ENCODE measurements around the gene NEBL.

DNA sequence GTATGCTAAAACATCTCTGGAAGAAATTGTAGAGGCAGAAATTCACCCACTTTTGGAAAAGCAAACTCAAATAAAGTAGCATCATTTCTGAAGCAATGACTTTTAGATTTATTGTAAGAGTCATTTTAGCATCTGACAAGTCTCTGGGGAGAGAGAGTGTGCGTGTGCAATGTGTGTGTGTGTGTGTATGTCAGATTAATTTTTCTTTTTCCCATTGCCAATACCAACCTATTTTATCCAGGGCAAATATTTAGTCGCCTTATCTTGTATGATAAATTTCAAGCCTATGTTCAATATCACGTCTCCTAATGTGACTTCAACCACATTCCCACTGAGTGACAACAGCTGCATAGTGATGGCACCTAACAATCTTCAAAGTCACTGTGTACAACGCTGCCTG lies 101.7 kb downstream of the NEBL start:
- TF ChIP-seq, protein P1, sequence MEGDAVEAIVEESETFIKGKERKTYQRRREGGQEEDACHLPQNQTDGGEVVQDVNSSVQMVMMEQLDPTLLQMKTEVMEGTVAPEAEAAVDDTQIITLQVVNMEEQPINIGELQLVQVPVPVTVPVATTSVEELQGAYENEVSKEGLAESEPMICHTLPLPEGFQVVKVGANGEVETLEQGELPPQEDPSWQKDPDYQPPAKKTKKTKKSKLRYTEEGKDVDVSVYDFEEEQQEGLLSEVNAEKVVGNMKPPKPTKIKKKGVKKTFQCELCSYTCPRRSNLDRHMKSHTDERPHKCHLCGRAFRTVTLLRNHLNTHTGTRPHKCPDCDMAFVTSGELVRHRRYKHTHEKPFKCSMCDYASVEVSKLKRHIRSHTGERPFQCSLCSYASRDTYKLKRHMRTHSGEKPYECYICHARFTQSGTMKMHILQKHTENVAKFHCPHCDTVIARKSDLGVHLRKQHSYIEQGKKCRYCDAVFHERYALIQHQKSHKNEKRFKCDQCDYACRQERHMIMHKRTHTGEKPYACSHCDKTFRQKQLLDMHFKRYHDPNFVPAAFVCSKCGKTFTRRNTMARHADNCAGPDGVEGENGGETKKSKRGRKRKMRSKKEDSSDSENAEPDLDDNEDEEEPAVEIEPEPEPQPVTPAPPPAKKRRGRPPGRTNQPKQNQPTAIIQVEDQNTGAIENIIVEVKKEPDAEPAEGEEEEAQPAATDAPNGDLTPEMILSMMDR (IDR thresholded peaks at IDR 0.05): no peak
- no peak for TF ChIP-seq EZH2phosphoT487 (IDR thresholded peaks at IDR 0.05)
- no peak for TF ChIP-seq EZH2 (IDR thresholded peaks at IDR 0.05)
